Hepatocyte (in vitro differentiated cells): Measurements from ENCODE around the gene ITSN1. TPM values are rescaled to one million over a fixed set of nuclear protein-coding genes. Genes with fewer than 3 reads are reported as not detected.

Experiments
- DNase-seq: peaks from one replicate; pipeline ENCODE4 v3.0.0-alpha.2; 2016; ENCODE audit warnings: low spot score
- H2AFZ ChIP-seq: fragments of 200-600 bp; sonication (generic); 2 replicates; pipeline ENCODE4 v1.6.0; 2016; ENCODE audit warnings: antibody characterized with exemption, mild to moderate bottlenecking
- H3K27ac ChIP-seq: fragments of 200-600 bp; sonication (generic); 2 replicates; pipeline ENCODE4 v1.5.1; 2016; ENCODE audit warnings: mild to moderate bottlenecking
- H3K27me3 ChIP-seq: fragments of 200-600 bp; sonication (generic); 2 replicates; pipeline ENCODE4 v1.6.1; 2016
- H3K36me3 ChIP-seq: fragments of 200-600 bp; sonication (generic); replicated peaks from 2 replicates; pipeline ENCODE4 v1.5.1; 2016; ENCODE audit warnings: low read depth; ENCODE audit not compliant: insufficient read depth
- H3K4me1 ChIP-seq: fragments of 200-600 bp; sonication (generic); 2 replicates; pipeline ENCODE4 v1.5.1; 2016; ENCODE audit warnings: mild to moderate bottlenecking, moderate library complexity; ENCODE audit not compliant: insufficient read depth
- H3K4me2 ChIP-seq: fragments of 200-600 bp; sonication (generic); 2 replicates; pipeline ENCODE4 v1.6.0; 2016
- H3K4me3 ChIP-seq: fragments of 200-600 bp; sonication (generic); 2 replicates; pipeline ENCODE4 v1.5.1; 2016; ENCODE audit warnings: mild to moderate bottlenecking
- H3K79me2 ChIP-seq: fragments of 200-600 bp; sonication (generic); 2 replicates; pipeline ENCODE4 v1.6.0; 2017; ENCODE audit warnings: mild to moderate bottlenecking
- H3K9me2 ChIP-seq: fragments of 200-600 bp; sonication (generic); replicated peaks from 2 replicates; pipeline ENCODE4 v1.6.0; 2017; ENCODE audit warnings: mild to moderate bottlenecking; ENCODE audit not compliant: insufficient read depth
- H3K9me3 ChIP-seq: fragments of 200-600 bp; sonication (generic); 2 replicates; pipeline ENCODE4 v1.5.1; 2016; ENCODE audit warnings: low read depth, mild to moderate bottlenecking
- H4K20me1 ChIP-seq: fragments of 200-600 bp; sonication (generic); 2 replicates; pipeline ENCODE4 v1.6.0; 2016; ENCODE audit warnings: mild to moderate bottlenecking; ENCODE audit not compliant: insufficient read depth, poor library complexity, severe bottlenecking
- CTCF ChIP-seq: fragments of 200-600 bp; sonication (generic); IDR thresholded peaks from 2 replicates; pipeline ENCODE4 v1.5.1; 2016; ENCODE audit warnings: antibody characterized with exemption, mild to moderate bottlenecking; ENCODE audit not compliant: poor library complexity
- EZH2 ChIP-seq: fragments of 200-600 bp; sonication (generic); IDR thresholded peaks from 2 replicates; pipeline ENCODE4 v1.6.1; 2016; ENCODE audit warnings: antibody characterized with exemption, mild to moderate bottlenecking, borderline replicate concordance
- EZH2phosphoT487 ChIP-seq: fragments of 200-600 bp; sonication (generic); IDR thresholded peaks from one replicate; pipeline ENCODE4 v1.6.1; 2018; ENCODE audit warnings: antibody characterized with exemption, mild to moderate bottlenecking, low read depth, moderate library complexity; ENCODE audit not compliant: unreplicated experiment, severe bottlenecking
- WGBS: methylation state at CpG from one replicate; pipeline ENCODE4 v1.1.6; 2016; ENCODE audit warnings: low lambda C conversion rate; ENCODE audit errors: missing lambda C conversion rate; 5-methylcytosine and 5-hydroxymethylcytosine counted together
- polyA plus RNA-seq: library from polyadenylated mRNA; unstranded; fragments of >200 nt; fragmentation: Nextera tagmentation; extraction: Ambion mirVana; gene quantifications from 2 replicates; pipeline ENCODE4 v1.2.1, GENCODE V29; 2016
- total RNA-seq: library from RNA; depleted of rRNA; stranded (reverse); fragments of >200 nt; gene quantifications from 2 replicates; pipeline ENCODE4 v1.2.3, GENCODE V29; 2014

Gene ITSN1
- total and polyA plus RNA-seq, 2 experiments from 2014 or later: 43.6 to 46.0 TPM

DNA sequence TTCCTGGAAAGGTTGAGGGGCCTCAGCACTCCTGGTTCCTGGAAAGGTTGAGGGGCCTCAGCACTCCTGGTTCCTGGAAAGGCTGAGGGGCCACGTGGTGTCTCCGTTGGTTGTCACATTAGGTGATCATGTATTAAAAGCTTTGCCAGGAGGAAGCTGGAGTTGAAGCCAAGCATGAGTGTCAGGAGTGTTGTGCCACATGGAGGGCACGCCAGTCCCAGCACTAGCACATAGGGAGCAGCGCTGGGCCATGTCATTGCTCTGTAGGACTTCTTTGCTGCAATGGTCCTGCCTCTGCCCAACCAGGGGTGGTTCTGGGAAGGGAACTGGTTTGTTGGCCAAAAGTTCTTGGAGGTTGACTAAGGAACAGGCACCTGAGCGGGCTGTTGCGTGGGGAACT lies 260.0 kb downstream of the ITSN1 start:
- Histone ChIP-seq H3K9me2 (no peaks in the 10 kb centered on the region), H3K27ac (no peak overlapping the region), H3K36me3 (no peaks in the 10 kb centered on the region), H4K20me1 (no peaks in the 10 kb centered on the region), H3K4me3 (no peak overlapping the region), H3K4me1 (no peaks in the 10 kb centered on the region), H2AFZ (no peak overlapping the region), H3K9me3 (no peaks in the 10 kb centered on the region), H3K4me2 (no peak overlapping the region), H3K79me2 (no peaks in the 10 kb centered on the region), H3K27me3 (no peaks in the 10 kb centered on the region)
- 96% methylated on average over 6 of the region's 6 CpGs for WGBS
- TF ChIP-seq EZH2 (no peak), CTCF (no peak), EZH2phosphoT487 (no peak)
- DNase-seq: no peak

DNA sequence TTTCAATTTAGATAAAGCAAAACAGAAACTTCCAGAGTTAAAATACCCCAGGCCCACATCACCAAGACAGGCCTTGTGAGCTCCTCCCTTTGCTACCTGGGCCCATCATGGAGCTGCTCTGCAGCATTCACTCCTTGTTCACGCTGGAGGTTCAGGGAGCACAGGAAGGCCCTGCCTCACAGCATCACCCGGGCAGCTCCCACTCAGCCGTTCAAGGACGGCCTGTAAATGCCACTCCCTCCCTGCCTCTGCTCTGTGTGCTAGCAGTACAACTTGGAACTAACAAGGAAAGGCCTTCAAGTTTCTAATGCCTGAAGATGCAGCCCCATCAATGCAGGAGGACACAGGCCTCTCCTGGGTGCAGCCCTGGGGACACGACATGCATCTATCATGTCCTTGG lies 261.7 kb downstream of the ITSN1 start:
- no peak overlapping the region for H2AFZ ChIP-seq
- no peak overlapping the region for H3K4me2 ChIP-seq
- H3K79me2 ChIP-seq: no peaks in the 10 kb centered on the region
- TF ChIP-seq EZH2 (no peak), CTCF (no peak), EZH2phosphoT487 (no peak)
- no peaks in the 10 kb centered on the region for H3K27me3 ChIP-seq
- H3K4me1 ChIP-seq: no peaks in the 10 kb centered on the region
- 91% methylated on average over 5 of the region's 5 CpGs for WGBS
- DNase-seq: no peak
- H3K9me2 ChIP-seq: no peaks in the 10 kb centered on the region
- H3K9me3 ChIP-seq: no peaks in the 10 kb centered on the region
- no peak overlapping the region for H3K27ac ChIP-seq
- H3K36me3 ChIP-seq: no peaks in the 10 kb centered on the region
- H4K20me1 ChIP-seq: no peaks in the 10 kb centered on the region
- no peak overlapping the region for H3K4me3 ChIP-seq

DNA sequence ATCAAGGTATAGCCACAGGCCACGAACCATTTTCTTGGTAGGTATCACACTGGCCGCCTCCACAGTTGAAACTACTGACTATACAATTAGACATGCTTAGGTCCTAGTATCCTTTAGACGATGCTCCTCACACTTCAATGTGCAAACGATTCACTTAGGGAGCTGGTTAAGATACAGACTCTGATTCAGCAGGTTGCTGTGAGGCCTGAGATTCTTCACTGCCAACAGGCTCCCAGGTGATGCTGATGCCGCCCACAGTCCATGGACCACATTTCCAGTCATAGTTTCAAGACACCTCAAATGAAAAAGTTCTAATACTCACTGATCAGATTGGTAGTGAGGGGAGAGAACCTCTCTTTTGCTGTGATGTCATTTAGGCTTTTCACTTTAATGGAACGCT lies 266.5 kb downstream of the ITSN1 start:
- Histone ChIP-seq H3K9me3 (no peaks in the 10 kb centered on the region), H3K36me3 (no peaks in the 10 kb centered on the region), H3K9me2 (no peaks in the 10 kb centered on the region), H3K27ac (no peak overlapping the region), H3K4me1 (no peaks in the 10 kb centered on the region), H3K4me3 (no peak overlapping the region), H3K27me3 (no peaks in the 10 kb centered on the region), H3K4me2 (no peak overlapping the region), H4K20me1 (no peaks in the 10 kb centered on the region), H3K79me2 (peaks cover 21% of the 10 kb centered on the region), H2AFZ (no peak overlapping the region)
- TF ChIP-seq CTCF (no peak), EZH2 (no peak), EZH2phosphoT487 (no peak)
- no peak for DNase-seq
- WGBS: 96% methylated on average over 6 of the region's 6 CpGs

- Histone ChIP-seq H3K79me2 (peaks cover 31% of the 10 kb centered on the region), H3K4me3 (no peak overlapping the region), H3K27me3 (no peaks in the 10 kb centered on the region), H3K4me1 (peaks cover 6% of the 10 kb centered on the region), H3K4me2 (no peak overlapping the region), H3K27ac (no peak overlapping the region), H2AFZ (no peak overlapping the region), H4K20me1 (no peaks in the 10 kb centered on the region), H3K9me2 (no peaks in the 10 kb centered on the region), H3K36me3 (no peaks in the 10 kb centered on the region), H3K9me3 (no peaks in the 10 kb centered on the region)
- 88% methylated on average over 6 of the region's 6 CpGs for WGBS
- DNase-seq: no peak
- TF ChIP-seq CTCF (no peak), EZH2 (no peak), EZH2phosphoT487 (no peak)
Measured at GRCh38 chr21:33909756-33910155, 267.5 kb downstream of the ITSN1 start.
